Dermis blood vessel endothelial cell (primary cell): ENCODE data around the gene KLHL29. TPM values are rescaled to one million over a fixed set of nuclear protein-coding genes. Genes with fewer than 3 reads are reported as not detected.
A peak's percentile ranks its signal among the peaks of the same experiment; 100 is the strongest.

Experiments
- DNase-seq: peaks from one replicate; pipeline ENCODE4 v3.0.0; 2010
- total RNA-seq: library from RNA; depleted of rRNA; stranded (reverse); fragments of >200 nt; gene quantifications from 2 replicates; pipeline ENCODE4 v1.2.3, GENCODE V29; 2014

Gene KLHL29
- total RNA-seq, 1 donor from 2014 or later: 3.7 TPM

GRCh38 chr2:23621616-23622015 is 236.6 kb downstream of the KLHL29 start:
- DNase-seq: no peak

GRCh38 chr2:23622466-23622865 is 237.5 kb downstream of the KLHL29 start:
- no peak for DNase-seq

- no peak for DNase-seq
Measured at GRCh38 chr2:23622966-23623675, 238.1 kb downstream of the KLHL29 start.

GRCh38 chr2:23624378-23624777 is 239.4 kb downstream of the KLHL29 start:
- peak; percentile 22 for DNase-seq

GRCh38 chr2:23624915-23625314 is 239.9 kb downstream of the KLHL29 start:
- DNase-seq: no peak

- no peak for DNase-seq
Measured at GRCh38 chr2:23625726-23626125, 240.7 kb downstream of the KLHL29 start.

GRCh38 chr2:23626701-23627230 is 241.8 kb downstream of the KLHL29 start:
- no peak for DNase-seq

GRCh38 chr2:23627236-23628009 is 242.4 kb downstream of the KLHL29 start:
- DNase-seq: no peak

- no peak for DNase-seq
Measured at GRCh38 chr2:23628926-23629771, 244.2 kb downstream of the KLHL29 start.

GRCh38 chr2:23629772-23630480 is 244.9 kb downstream of the KLHL29 start:
- no peak for DNase-seq

GRCh38 chr2:23630961-23631360 is 246.0 kb downstream of the KLHL29 start:
- DNase-seq: no peak

- DNase-seq: no peak
Measured at GRCh38 chr2:23631389-23631788, 246.4 kb downstream of the KLHL29 start.

- no peak for DNase-seq
Measured at GRCh38 chr2:23632386-23632785, 247.4 kb downstream of the KLHL29 start.

GRCh38 chr2:23632831-23633395 is 247.9 kb downstream of the KLHL29 start:
- DNase-seq: no peak

- no peak for DNase-seq
Measured at GRCh38 chr2:23633966-23634365, 249.0 kb downstream of the KLHL29 start.

- no peak for DNase-seq
Measured at GRCh38 chr2:23635442-23636340, 250.7 kb downstream of the KLHL29 start.

- peak; percentile 55 for DNase-seq
Measured at GRCh38 chr2:23636426-23636825, 251.4 kb downstream of the KLHL29 start.

GRCh38 chr2:23637011-23637778 is 252.2 kb downstream of the KLHL29 start:
- peak; percentile 89 for DNase-seq

- no peak for DNase-seq
Measured at GRCh38 chr2:23639406-23639982, 254.5 kb downstream of the KLHL29 start.

GRCh38 chr2:23640711-23641110 is 255.7 kb downstream of the KLHL29 start:
- DNase-seq: no peak
